ENCODE results near the gene NAGS.

DNA sequence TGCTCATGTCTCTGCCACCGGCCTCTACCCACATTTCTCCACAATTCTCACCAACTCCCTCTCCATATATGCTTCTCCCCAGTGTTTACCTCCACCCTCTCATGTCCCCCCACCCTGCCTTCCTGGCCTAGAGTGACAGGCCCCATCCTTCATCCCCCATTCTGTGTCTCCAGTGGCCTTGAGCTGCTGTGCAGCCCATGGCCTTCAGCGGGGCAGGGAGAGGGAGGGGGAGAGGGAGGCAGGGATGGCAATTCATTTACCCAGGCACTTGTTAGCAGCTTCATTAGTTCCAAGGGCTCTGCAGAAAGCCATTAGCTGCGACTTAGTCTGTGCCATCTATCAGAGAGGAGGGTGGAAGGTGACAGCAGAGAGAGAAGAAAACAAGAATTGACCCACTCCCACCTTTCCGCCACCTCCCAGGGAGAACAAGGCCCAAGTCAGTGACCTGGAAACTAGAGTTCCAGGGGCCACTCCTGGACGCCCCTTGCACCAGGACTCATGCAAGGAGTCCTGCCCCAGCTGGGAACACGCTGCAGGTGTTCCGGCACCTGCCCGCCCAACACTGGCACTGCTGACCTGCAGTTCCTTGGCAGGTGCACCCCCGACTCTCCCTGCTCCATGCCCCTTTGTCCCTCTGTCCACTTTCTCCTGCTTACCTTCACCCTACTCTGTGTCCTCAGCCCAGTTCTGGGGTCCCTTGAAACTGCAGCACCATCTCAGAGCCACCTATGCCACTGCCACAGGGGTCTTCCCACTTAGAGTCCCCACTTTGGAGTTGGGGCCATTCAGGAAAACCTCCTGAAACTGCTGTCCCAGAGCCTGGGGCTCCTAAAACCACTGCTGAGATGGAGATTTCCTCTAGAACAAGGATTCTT, 27.2 kb upstream of the NAGS start:
- TF ChIP-seq YY1 (IDR thresholded peaks at IDR 0.05; ENCODE audit: extremely low read depth, insufficient replicate concordance, low read depth, low read length) (no peak), POLR2A (IDR thresholded peaks at IDR 0.05; ENCODE audit: borderline replicate concordance, extremely low read depth, insufficient read depth, insufficient read length) (no peak), CTCF (IDR thresholded peaks at IDR 0.05 in 2 of 3, conservative IDR thresholded peaks at IDR 0.05 in 1 of 3; ENCODE audit: borderline replicate concordance in 1 of 3, insufficient read depth in 1 of 3, low read depth in 2 of 3, low read length in 2 of 3) (no peak), EZH2phosphoT487 (IDR thresholded peaks at IDR 0.05; ENCODE audit: borderline replicate concordance) (no peak), POLR2AphosphoS5 (IDR thresholded peaks at IDR 0.05; ENCODE audit: low read depth, low read length) (no peak), EZH2 (IDR thresholded peaks at IDR 0.05) (no peak)

Measured in HCT116 (cell line).